HG02970 (cell line): ENCODE data around the gene MORN1.

Experiments used
- ATAC-seq: cut with Tn5 transposase; IDR thresholded peaks from one replicate; pipeline ENCODE4 v1.9.1; 2021; ENCODE audit warnings: mild to moderate bottlenecking, moderate library complexity, moderate number of reproducible peaks; ENCODE audit not compliant: unreplicated experiment, low FRiP score

MORN1 gene

GRCh38 chr1:2375923-2376260, 15.5 kb downstream of the MORN1 start:
- ATAC-seq: no peak

GRCh38 chr1:2375246-2375922, 16.0 kb downstream of the MORN1 start:
- ATAC-seq: no peak

GRCh38 chr1:2374252-2375155, 16.9 kb downstream of the MORN1 start:
- ATAC-seq: no peak

GRCh38 chr1:2373551-2374251, 17.7 kb downstream of the MORN1 start:
- ATAC-seq: no peak

GRCh38 chr1:2372551-2373490, 18.5 kb downstream of the MORN1 start:
- ATAC-seq: no peak

GRCh38 chr1:2368053-2368744, 23.2 kb downstream of the MORN1 start:
- ATAC-seq: no peak

GRCh38 chr1:2363847-2364513, 27.4 kb downstream of the MORN1 start:
- ATAC-seq: no peak

GRCh38 chr1:2360588-2361364, 30.6 kb downstream of the MORN1 start:
- no peak for ATAC-seq

- no peak for ATAC-seq
These were observed 32.4 kb downstream of the MORN1 start for GRCh38 chr1:2358651-2359640.

GRCh38 chr1:2358072-2358471, 33.3 kb downstream of the MORN1 start:
- ATAC-seq: no peak

- ATAC-seq: no peak
These were observed 34.2 kb downstream of the MORN1 start for GRCh38 chr1:2356911-2357845.

- no peak for ATAC-seq
These were observed 35.0 kb downstream of the MORN1 start for GRCh38 chr1:2356401-2356800.

GRCh38 chr1:2355373-2356261, 35.7 kb downstream of the MORN1 start:
- ATAC-seq: no peak

GRCh38 chr1:2354511-2355372, 36.6 kb downstream of the MORN1 start:
- no peak for ATAC-seq
